SH-SY5Y (cell line): Measurements from ENCODE around the gene MAPKAPK2.

Source experiments
- GATA2 ChIP-seq: IDR thresholded peaks from 2 replicates; pipeline ENCODE4 v1.6.1; 2011; ENCODE audit warnings: mild to moderate bottlenecking, low read depth, low read length
- GATA3 ChIP-seq: IDR thresholded peaks from 2 replicates; pipeline ENCODE4 v1.6.1; 2011; ENCODE audit warnings: low read depth, mild to moderate bottlenecking, low read length, moderate library complexity

DNA sequence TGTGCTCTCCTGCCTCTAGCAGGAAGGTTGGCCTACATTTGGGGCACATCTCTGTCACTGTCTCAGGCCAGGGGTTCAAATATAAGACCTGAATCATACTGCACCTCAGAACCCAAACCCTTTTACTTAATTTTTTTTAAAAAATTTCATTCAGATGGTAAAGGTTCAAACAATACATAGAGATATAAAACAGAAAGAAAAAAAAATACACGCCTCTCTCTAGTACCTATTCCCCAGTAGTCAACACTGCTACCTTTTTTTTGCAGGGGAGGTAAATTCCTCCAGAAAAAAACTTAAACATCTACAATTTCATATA lies 32.9 kb downstream of the MAPKAPK2 start:
- TF ChIP-seq GATA3: no peak
- TF ChIP-seq GATA2: no peak
